Right ventricle myocardium superior (tissue), 1 donor: ENCODE measurements around the gene CTAGE8. TPM values are rescaled to one million over a fixed set of nuclear protein-coding genes. Genes with fewer than 3 reads are reported as not detected.
"Not testable (repeated sequence)": the region's sequence is repeated elsewhere in the genome, so short reads cannot be mapped to it uniquely, and the experiment has no call there.

Experiments used
- ATAC-seq: fragments of 200-7000 bp; cut with Tn5 transposase; one replicate; pipeline ENCODE4 v1.9.1; 2020; ENCODE audit warnings: mild to moderate bottlenecking; ENCODE audit not compliant: poor library complexity
- DNase-seq: peaks from one replicate; pipeline ENCODE4 v3.0.0-alpha.2; 2020
- intact Hi-C: fragments of 100-400 bp; cut with DNase I; formaldehyde crosslinking; loops from one replicate; pipeline ENCODE4 v1.11.2; 2022
- total RNA-seq: library from RNA; stranded (reverse); fragmentation: NEBNext Ultra II Directional; extraction: Animal tissue kit (Norgen Biotek cat#: 25700); gene quantifications from one replicate; pipeline ENCODE4 v1.2.1, GENCODE V29; 2021
- donor health status: DM: no; HTN: yes; CAD: no; lungs with severe emphysema.

Gene CTAGE8
- total RNA-seq, 1 donor from 2014 or later, result 0.32 TPM

DNA sequence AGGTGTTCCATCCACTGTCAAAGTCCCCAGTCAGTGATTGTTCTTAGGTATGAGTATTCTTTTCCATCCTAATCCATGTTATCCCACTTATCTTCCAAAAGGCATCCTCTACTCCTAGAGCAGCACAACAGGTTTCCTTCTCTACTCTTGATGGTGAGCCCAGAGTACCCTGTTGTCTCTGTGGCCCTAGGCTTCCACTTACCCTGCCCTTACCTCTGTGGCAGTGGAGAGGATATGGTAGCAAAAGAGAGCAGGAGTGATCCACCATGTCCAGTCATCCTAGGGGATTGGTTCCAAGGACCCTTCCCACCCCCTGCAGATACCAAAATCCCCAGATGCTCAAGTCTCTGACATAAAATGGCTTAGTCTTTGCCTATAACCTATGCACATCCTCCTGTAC lies 51.9 kb downstream of the CTAGE8 start:
- intact Hi-C loops, ATAC-seq, DNase-seq: not testable (repeated sequence)

Other genes with a start within 250 kb of the CTAGE8 start
- gene OR2A5, start 220.3 kb downstream of the CTAGE8 start, total RNA-seq, result not detected
- not detected for gene OR2A25, start 199.5 kb downstream of the CTAGE8 start, total RNA-seq
- gene OR2A12, start 183.0 kb downstream of the CTAGE8 start, total RNA-seq, result not detected
- not detected for gene OR2A2, start 159.7 kb downstream of the CTAGE8 start, total RNA-seq
- gene OR2A14, start 146.1 kb downstream of the CTAGE8 start, total RNA-seq, result not detected
- gene CTAGE4, start 85.8 kb downstream of the CTAGE8 start, total RNA-seq, result 0.32 TPM
- 0.67 TPM for gene ARHGEF35, start 73.5 kb downstream of the CTAGE8 start, total RNA-seq
- not detected for gene OR2A42, start 29.7 kb downstream of the CTAGE8 start, total RNA-seq
- 0.51 TPM for gene OR2A7, start 4.5 kb downstream of the CTAGE8 start, total RNA-seq
- gene OR2A1, start 43.1 kb upstream of the CTAGE8 start, total RNA-seq, result not detected
- gene ARHGEF5, start 86.1 kb upstream of the CTAGE8 start, total RNA-seq, result 1.6 TPM
- not detected for gene NOBOX, start 134.4 kb upstream of the CTAGE8 start, total RNA-seq